Hematopoietic multipotent progenitor cell treated with erythropoietin and hydrocortisone succinate and interleukin-3 and kit ligand, for 4 days (in vitro differentiated cells): ENCODE results near the gene TMIGD2.
"Not testable (repeated sequence)": the region's sequence is repeated elsewhere in the genome, so short reads cannot be mapped to it uniquely, and the experiment has no call there.

Experiments used
- DNase-seq: peaks from one replicate; pipeline ENCODE4 v3.0.0-alpha.2; 2015

TMIGD2 gene, protein sequence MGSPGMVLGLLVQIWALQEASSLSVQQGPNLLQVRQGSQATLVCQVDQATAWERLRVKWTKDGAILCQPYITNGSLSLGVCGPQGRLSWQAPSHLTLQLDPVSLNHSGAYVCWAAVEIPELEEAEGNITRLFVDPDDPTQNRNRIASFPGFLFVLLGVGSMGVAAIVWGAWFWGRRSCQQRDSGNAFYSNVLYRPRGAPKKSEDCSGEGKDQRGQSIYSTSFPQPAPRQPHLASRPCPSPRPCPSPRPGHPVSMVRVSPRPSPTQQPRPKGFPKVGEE

DNA sequence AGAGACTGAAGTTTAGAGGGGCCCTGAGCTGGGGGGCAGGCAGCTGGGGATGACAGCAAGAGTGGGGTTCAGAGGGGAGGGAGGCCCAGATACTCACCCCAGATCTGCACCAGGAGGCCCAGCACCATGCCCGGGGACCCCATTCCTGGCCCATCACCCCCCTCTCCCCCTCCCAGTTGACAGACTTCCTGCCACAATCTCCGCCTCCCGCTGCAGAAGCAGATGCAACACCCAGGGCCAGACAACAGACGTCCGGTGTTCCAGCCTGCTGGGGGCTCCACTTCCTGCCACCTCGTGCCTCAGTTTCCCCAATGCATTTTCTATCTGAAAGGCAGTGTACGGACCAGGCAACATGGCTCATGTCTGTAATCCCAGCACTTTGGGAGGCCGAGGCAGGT, at the start of gene TMIGD2:
TMIGD2 (minus strand) TSS at position 147 of the 398 bp plus-strand sequence; CDS start at position 143, 4 bp downstream.
- peak; percentile 54 for DNase-seq

DNA sequence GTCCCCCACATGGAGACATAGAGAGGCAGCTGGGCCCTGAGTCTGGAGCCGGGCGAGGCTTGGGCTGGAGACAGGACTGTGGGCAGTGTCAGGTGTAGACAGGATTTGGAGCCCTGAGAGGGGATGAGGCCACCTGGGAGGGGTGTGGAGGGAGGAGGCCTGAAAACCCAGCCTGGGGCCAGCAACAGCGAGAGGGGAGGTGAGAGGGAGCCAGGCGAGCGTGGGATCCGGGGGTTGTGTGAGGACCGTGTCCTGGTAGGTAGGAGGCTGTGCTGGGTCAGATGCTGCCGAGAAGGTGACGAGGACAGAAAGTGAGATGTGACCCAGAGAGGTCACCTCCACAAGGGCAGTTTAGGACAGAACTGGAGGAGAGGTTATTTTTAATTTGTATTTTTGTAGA, 48.5 kb upstream of the TMIGD2 start:
- DNase-seq = no peak

DNA sequence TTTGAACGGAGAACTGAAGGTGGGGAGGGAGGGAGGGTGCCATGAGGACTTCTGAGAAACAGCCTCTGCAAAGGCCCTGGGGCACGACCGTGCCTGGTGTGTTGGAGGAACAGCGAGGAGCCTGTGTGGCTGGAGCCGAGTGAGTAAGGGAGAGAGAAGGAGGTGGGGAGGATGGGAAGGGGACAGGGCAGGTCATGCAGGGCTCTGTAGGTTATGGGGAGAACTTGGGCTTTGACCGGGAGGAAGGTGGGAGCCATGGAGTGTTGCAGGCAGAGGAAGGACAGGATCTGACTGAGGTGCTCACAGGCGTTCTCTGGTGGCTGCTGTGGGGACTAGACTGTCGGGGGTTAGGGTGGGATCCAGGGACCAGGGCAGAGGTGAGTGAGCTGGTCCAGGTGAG, 47.9 kb upstream of the TMIGD2 start:
- DNase-seq = no peak

DNA sequence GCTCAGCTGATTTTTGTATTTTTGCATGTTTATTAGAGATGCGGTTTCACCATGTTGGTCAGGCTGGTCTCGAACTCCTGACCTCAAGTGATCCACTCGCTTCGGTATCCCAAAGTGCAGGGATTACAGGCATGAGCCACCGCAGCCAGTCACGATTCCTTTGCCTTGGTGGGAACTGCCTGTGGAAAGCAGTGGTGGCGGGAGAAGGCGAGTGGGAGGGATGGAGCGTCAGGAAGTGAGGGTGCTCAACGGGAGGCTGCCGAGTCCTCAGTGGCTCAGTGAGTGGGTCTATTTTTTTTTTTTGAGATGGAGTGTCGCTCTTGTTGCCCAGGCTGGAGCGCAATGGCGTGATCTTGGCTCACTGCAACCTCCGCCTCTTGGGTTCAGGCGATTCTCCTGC, 47.0 kb upstream of the TMIGD2 start:
- not testable (repeated sequence) for DNase-seq

DNA sequence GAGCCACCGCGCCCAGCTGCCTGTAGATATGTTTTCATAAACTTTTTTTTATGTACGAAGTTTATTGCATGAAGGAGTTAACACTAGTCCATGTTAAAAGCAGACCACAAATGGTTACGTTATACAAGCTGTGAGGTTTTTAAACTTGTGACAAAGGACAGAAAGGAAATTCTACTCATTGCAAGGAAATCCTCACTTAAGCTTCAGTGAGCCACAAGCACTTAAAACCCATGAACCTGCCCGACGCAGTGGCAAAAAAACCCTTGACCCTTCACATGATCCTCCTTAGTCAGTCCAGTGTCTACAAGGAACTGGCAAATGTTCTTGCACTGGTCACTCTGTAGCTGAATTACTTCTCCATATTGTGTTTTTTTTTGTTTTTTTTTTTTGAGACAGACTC, 45.3 kb upstream of the TMIGD2 start:
- no peak for DNase-seq

DNA sequence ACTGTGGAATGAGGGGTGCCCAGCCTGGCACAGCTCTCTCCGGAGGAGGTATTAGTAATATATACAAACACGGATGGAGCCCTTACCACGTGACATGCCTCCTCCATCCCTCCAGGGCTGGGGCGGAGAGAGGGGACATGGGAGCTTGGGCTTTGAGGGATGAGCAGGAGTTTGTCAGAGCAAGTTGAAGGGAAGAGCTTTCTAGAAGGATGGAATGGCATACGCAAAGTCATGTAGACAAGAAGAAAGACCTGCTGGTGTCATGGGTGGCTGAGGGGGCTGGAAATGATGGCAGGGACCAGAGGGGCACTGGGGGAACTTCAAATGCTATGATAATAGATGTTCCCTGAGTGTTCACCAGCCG, 43.8 kb upstream of the TMIGD2 start:
- DNase-seq = no peak

DNA sequence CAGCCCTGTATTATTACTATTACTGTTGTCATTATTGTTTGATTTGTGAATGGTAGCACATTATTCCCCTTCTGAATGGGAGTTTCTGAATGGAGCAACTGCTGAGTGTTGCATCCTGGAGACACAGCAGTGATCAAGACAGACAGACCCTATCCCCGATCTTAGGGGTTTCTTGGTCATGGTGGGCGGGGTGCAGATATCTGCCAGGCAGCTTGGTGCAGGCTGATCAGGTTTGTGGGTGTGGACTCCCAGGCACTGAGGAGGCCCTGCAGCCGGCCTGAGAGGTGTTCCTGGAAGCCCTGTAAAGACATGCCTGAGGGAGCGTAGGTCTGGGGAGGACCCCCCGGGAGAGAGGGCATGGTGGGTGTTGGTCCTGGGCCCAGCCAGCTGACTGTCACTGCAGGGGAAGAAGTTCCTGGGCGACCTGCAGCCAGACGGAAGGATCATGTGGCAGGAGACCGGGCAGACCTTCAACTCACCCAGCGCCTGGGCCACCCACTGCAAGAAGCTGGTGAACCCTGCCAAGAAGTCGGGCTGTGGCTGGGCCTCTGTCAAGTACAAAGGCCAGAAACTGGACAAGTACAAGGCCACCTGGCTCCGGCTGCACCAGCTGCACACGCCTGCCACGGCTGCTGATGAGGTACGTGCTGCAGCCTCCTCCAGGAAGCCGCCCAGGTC, 43.3 kb upstream of the TMIGD2 start:
- peak; percentile 54 for DNase-seq

DNA sequence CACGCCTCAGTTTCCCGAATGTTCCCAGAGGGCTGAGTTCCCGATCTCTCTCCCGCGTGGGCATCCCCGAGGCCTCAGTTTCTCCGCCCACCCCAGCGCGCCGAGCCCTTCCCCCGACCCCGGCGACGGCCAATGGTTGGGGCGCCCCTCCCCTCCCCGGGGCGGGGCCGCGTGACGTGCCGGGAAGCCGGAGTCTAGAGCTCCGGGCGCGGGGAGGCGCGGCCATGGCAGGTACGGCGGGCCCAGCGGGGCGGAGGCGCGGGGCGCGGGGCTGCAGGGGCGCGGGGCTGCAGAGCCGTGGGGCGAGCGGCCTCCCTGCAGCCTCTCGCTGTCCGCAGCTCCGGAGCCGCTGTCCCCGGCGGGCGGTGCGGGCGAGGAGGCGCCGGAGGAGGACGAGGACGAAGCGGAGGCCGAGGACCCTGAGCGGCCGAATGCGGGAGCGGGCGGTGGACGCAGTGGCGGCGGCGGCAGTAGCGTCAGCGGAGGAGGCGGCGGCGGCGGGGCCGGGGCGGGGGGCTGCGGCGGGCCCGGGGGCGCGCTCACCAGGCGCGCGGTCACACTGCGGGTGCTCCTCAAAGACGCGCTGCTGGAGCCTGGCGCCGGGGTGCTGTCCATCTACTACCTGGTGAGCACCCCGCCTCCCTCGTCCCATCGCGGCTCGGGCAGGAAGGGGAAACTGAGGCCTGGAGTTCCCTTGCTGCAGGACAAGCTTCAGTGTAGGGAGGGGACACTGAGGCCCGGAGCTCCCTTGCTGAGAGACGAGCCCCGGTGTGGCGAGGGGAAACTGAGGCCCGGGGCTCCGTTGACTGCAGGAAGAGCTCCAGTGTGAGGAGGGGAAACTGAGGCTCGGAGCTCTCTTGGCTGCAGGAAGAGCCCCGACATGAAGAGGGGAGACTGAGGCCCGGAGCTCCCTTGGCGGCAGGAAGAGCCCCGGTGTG, 41.5 kb upstream of the TMIGD2 start, which contains the start of gene MPND:
MPND (plus strand) TSS at position 193 of the 938 bp plus-strand sequence; CDS start at position 225, 32 bp downstream.
- peak; percentile 95 for DNase-seq

DNA sequence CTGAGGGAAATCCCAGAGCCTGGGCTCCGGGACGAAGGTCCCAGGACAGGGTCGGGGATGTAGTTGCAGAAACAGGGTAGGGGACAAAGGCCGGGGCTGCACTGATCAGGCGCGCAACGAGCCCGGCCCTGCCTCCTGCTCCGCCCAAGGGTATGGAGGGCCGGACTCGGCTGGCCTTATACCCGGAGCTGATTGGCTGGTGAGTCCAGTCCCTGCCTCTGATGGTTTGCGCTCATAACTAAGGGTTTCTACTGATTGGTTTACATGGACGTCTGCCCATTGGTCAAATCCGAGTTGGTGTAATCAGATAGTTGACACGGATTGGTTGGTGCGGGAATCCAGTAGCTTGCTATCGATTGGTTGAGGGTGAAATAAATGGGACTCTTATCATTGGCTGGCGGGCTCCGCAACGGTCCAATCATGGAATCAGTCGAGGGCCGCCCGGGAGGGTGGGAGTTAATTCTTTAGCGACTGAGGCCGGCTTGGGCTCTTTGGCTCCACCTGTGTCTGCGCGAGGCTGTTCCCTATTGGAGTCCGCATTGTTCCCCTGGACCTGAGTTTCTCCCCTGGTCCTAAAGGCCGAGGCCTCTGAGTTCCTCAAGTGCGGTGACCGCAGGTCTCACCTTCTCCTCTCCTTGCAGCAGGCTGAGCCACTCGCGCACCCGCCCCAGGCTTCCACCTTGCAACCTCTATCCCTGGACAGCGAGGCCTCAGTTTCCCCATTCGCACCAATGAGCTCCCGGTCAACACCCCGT, 40.6 kb upstream of the TMIGD2 start:
- peak; percentile 100 for DNase-seq

DNA sequence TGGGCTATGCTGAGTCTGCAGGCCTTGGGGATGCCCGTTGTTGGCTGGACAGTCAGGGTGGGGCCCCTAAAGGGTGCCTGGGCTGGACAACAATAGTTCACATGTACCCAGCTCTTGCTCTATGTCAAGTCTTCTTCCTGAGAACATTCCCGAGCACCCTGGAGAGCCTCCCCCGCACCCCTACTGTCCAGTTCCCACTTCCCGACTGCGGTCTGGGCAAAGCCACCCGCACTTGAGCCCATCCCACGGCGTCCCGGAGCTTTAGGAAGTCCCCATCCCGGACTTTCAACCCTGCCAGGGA, 40.1 kb upstream of the TMIGD2 start:
- DNase-seq = peak; percentile 8

DNA sequence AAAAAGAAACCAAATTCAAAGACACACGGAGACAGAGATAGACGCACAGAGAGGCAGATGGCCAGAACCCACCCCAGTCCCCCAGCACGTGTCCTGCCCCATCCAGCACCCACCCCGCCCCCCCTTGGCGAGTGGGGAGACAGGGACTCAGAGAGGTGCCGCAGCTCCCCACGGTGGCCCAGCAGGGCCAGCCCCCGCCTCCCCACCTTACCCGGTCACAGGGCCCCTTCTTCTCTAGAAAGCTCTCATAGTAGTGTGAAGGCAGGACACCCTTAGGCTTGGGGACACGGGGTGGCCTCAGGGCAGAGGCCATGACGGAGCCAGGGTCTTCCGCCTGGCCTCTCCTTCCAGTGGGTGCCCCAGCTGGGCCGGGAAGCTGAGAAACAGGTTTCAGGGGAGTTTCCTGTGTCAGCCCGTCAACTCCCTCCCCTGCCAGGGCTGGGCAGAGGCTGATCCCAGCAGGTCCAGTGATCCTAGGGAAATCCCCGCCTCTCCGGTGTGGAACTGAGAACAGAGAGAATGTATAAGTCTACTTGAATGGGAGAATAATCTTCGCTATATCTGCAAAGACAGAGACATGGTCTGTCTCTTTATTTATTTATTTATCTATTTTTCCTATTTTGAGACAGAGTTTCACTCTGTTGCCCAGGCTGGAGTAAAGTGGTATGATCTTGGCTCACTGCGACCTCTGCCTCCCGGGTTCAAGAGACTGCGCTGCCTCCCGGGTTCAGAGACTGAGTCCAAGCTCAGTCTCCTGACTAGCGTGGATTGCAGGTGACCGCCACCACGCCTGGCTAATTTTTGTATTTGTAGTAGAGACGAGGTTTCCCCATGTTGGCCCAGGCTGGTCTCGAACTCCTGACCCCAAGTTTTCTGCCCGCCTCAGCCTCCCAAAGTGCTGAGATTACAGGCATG, 36.5 kb upstream of the TMIGD2 start, which contains the start of gene STAP2:
STAP2 (minus strand) TSS at position 387 of the 915 bp plus-strand sequence; CDS start at position 313, 74 bp downstream.
- peak; percentile 55 for DNase-seq

DNA sequence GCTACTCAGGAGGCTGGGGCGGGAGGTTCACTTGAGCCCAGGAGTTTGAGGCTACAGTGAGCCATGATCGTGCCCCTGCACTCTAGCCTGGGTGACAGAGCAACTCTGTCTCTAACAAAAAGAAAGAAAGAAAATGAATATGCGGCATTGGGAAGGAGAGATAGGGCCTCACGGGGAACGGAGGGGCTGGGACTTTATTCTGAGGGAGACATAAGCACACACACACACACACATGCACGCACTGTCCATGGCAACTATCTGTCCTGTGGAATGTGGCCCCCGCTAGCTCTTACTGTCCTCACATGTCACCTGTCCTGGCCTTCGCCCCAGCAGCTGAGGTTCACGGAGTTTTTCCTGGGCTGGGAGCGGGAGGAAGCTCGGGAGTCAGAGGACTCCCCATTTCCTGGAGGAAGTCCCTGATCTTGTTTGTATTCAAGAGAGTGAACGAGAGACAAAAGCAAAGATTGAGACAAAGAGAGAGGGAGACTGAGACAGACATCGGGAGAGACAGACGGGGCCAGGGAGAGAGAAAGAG, 35.8 kb upstream of the TMIGD2 start:
- DNase-seq = peak; percentile 63

DNA sequence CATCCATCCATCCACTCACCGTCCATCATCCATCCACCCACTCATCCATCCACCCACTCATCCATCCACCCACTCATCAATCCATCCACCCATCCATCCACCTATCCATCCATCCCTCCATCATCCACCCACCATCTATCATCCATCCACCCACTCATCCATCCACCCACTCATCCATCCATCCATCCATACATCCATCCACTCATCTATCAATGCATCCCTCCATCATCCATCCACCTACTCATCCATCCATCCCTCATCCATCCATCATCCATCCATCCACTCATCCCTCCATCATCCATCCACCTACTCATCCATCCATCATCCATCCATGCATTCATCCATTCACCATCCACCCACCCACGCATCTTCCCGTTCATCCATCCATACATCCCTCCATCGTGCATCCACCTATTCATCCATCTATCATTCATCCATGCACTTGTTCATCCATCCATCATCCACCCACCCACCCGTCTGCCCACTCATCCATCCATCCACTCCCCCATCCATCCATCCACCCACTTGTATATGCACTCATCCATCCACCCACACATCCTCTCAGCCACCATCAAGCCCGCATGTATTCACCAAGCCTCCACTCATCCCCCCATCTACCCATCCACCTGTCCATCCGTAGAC, 32.9 kb upstream of the TMIGD2 start:
- DNase-seq = no peak

DNA sequence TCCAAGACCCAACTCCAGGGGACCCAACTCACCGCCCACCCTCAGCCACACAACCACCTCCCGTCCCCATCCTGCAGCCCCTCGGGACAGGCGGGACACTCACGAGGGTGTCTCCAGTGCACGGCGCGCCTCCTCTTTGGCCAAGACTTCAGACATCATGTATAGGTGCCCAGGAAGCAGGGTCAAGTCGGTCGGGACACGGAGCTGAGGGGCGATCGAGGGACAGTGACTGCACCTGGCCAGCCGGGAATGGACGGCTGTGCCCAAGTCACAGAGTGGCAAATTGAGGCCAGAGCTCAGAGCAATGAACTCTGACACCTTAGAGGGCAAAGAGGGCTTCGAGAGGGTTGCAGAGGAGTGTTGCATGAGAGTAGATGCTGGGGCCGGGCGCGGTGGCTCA, 27.7 kb upstream of the TMIGD2 start:
- DNase-seq = no peak

DNA sequence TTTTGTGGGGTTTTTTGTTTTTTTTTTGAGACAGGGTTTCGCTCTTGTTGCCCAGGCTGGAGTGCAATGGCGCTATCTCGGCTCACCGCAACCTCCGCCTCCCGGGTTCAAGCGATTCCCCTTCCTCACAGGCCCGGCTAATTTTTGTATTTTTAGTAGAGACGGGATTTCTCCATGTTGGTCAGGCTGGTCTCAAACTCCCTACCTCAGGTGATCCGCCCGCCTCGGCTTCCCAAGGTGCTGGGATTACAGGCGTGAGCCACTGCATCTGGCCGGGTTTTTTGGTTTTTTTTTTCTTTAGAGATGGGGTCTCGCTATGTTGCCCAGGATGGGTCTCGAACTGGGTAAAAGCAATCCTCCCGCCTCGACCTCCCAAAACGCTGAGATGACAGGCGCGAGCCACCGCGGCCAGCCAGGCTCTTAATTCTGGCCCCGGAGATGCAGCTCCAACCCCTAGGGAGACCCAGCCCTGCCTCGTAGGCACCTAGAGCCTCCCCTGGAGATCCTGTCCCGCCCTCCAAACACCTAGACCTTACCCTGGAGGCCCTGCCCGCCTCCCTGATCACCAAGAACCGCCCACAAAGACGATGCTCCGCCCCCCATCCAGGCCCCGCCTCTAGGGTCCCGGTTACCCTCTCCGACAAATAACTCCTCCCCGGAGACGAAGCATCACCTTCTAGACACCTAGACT, 26.9 kb upstream of the TMIGD2 start:
- DNase-seq = peak; percentile 45

DNA sequence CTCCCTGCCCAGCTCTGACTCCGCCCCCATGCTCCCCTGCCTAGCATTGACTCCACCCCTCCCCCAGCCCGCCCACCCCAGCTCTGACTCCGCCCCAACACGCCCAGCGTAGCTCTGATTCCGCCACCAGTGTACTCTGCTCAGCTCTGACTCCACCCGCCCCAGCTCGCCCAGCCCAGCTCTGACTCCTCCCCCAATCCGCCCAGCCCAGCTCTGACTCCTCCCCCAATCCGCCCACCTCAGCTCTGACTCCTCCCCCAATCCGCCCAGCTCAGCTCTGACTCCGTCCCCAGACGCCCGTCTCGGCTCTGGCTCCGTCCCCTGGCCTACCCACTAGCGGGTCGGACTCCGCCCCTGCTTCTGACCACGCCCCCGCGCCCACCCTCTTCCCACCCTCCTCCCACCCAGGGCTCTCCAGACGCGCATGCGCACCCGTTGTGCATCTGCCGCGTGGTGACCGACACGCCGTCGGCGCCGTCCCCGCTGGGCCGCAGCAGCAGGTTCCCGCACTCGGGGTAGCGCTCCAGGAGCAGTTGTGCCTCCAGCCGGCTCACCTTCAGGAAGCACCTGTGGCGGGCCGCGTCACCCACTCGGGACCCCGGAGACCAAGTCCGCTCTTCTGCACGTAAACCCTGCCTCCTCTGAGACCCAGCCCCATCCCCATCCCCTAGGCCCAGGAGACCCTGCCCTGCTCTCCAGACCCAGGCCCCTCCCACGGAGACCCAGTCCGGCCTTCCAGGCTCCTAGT, 26.2 kb upstream of the TMIGD2 start:
- peak; percentile 97 for DNase-seq

DNA sequence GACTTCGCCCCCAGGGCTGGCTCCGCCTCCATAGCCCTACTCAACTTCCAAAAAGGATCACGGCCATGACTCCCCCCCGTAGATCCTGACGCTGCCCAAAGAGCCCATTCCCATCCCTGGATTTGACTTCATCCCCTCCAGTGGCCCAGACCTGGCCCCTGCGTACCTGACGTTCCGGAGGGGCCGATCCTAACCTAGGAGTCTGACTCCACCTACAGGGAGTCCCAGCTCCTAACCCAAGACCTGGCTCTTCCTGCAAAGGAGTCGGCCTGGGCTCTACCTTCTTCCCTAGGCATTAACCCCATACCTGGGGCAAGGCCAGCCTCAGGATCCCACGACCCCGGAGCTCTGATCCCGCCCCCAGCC, 25.7 kb upstream of the TMIGD2 start:
- no peak for DNase-seq

DNA sequence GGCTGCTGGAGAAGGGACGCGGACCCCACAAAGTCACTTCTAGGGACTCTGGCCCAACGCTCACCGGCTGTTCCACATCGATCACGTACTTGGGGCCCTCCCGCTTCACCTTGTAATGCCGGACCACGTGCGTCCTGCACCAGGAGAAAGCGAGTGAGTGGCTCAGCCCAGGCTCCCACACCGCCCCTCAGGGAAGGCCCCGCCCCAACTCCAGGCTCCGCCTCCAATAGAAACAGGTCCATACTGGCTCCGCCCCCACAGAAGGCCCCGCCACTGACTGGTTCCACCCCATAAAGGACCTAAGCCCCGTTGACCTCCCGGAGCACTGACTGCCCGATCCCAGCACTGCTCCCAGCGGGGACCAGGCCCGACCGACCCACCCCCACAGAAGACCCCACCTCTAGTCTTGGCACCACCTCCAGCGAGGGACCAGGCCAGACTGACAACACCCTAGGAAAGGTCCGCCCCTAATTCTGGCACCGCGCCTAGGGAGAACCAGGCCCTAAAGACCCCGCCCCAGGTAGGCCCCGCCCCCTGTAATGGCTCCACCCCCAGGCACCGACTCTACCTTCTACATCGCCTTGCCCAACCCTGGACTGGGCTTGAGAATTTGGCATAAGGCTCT, 25.2 kb upstream of the TMIGD2 start:
- peak; percentile 93 for DNase-seq

DNA sequence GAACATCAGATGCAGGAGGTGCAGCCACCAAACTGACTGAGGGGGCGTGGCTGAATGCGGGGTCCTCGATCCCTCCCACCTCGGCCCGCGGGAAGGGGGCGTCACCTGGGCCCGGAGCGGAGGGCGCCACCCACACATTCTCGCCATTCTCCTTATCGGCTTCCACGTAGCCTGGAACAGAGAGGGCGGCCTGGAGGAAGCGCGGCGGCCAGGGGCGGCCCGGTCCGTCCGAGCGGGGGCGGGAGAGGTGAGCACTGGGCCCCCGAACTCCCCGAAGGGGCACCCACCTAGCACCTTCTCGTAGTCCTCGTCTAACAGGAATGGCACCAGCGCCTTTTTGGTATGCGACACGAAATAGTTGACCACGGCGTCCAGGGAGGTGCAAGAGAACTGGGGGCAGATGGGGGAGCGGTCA, 24.7 kb upstream of the TMIGD2 start:
- peak; percentile 62 for DNase-seq
